Measurements from ENCODE around the gene CYTH4. TPM values are rescaled to one million over a fixed set of nuclear protein-coding genes. Genes with fewer than 3 reads are reported as not detected.

CYTH4 gene
- total and polyA plus RNA-seq, 2 experiments from 2014 or later = not detected

DNA sequence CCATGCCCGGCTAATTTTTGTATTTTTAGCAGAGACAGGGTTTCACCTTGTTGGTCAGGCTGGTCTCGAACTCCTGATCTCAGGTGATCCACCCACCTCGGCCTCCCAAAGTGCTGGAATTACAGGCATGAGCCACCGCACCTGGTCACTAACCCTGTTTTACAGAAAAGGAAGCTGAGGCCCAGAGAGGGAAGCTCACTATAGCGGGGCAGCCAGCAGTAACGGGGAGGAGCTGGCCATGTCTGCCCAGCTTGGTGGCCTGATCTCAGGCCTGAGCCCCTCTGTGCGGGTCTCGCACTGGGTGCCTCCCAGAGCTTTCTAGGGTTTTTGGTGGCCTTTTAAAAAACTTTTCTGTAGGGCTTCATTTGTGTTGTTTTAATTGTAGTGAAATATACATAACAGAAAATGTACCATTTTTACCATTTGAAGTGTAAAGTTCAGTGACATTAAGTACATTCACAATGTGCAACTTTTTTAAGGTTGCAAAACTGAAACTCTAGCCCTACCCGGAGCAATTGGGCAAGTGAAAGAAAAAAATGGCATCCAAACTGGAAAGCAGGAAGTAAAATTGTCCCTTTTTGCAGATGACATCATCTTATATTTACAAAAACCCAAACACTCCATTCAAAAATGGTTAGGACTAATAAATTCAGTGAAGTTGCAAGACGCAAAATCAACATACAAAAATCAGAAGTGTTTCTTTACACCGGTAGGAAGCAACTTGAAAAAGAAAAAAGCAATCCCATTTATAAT, 14.5 kb upstream of the CYTH4 start:
- Histone ChIP-seq H4K20me1 (replicated peaks; ENCODE audit: insufficient read depth) (no peaks in the 10 kb centered on the region; the same call in 1 of the 2 replicates), H3F3A (replicated peaks; ENCODE audit: low read depth) (no peaks in the 10 kb centered on the region), H3K9me2 (ENCODE audit: insufficient read depth) (no peaks in the 10 kb centered on the region), H3K4me1 (ENCODE audit: insufficient read depth) (no peaks in the 10 kb centered on the region), H3K79me2 (replicated peaks; ENCODE audit: insufficient read depth) (no peaks in the 10 kb centered on the region), H3K4me2 (no peak overlapping the region), H3K36me3 (ENCODE audit: insufficient read depth) (no peaks in the 10 kb centered on the region), H3K27me3 (ENCODE audit: insufficient read depth) (no peaks in the 10 kb centered on the region), H3K4me3 (no peak overlapping the region), H3K27ac (ENCODE audit: low read depth) (no peak overlapping the region), H2AFZ (peak overlapping the region; percentile 95)
- ATAC-seq = no peak
- peaks cover 23% of the 10 kb centered on the region for H3K9me3 Mint-ChIP-seq
- H3K27ac Mint-ChIP-seq = no peak overlapping the region
- peaks cover 3% of the 10 kb centered on the region for H3K4me1 Mint-ChIP-seq
- peaks cover 4% of the 10 kb centered on the region; the same call in 2 of the 3 replicates for H3K36me3 Mint-ChIP-seq (ENCODE audit: low read depth)
- no peak overlapping the region for H3K4me3 Mint-ChIP-seq
- TF ChIP-seq EZH2 (IDR thresholded peaks at IDR 0.05; ENCODE audit: low read depth, unreplicated experiment) (no peak), ZNF114 (CRISPR knock-in tag; IDR thresholded peaks at IDR 0.05) (no peak)
- TF ChIP-seq, protein P1, sequence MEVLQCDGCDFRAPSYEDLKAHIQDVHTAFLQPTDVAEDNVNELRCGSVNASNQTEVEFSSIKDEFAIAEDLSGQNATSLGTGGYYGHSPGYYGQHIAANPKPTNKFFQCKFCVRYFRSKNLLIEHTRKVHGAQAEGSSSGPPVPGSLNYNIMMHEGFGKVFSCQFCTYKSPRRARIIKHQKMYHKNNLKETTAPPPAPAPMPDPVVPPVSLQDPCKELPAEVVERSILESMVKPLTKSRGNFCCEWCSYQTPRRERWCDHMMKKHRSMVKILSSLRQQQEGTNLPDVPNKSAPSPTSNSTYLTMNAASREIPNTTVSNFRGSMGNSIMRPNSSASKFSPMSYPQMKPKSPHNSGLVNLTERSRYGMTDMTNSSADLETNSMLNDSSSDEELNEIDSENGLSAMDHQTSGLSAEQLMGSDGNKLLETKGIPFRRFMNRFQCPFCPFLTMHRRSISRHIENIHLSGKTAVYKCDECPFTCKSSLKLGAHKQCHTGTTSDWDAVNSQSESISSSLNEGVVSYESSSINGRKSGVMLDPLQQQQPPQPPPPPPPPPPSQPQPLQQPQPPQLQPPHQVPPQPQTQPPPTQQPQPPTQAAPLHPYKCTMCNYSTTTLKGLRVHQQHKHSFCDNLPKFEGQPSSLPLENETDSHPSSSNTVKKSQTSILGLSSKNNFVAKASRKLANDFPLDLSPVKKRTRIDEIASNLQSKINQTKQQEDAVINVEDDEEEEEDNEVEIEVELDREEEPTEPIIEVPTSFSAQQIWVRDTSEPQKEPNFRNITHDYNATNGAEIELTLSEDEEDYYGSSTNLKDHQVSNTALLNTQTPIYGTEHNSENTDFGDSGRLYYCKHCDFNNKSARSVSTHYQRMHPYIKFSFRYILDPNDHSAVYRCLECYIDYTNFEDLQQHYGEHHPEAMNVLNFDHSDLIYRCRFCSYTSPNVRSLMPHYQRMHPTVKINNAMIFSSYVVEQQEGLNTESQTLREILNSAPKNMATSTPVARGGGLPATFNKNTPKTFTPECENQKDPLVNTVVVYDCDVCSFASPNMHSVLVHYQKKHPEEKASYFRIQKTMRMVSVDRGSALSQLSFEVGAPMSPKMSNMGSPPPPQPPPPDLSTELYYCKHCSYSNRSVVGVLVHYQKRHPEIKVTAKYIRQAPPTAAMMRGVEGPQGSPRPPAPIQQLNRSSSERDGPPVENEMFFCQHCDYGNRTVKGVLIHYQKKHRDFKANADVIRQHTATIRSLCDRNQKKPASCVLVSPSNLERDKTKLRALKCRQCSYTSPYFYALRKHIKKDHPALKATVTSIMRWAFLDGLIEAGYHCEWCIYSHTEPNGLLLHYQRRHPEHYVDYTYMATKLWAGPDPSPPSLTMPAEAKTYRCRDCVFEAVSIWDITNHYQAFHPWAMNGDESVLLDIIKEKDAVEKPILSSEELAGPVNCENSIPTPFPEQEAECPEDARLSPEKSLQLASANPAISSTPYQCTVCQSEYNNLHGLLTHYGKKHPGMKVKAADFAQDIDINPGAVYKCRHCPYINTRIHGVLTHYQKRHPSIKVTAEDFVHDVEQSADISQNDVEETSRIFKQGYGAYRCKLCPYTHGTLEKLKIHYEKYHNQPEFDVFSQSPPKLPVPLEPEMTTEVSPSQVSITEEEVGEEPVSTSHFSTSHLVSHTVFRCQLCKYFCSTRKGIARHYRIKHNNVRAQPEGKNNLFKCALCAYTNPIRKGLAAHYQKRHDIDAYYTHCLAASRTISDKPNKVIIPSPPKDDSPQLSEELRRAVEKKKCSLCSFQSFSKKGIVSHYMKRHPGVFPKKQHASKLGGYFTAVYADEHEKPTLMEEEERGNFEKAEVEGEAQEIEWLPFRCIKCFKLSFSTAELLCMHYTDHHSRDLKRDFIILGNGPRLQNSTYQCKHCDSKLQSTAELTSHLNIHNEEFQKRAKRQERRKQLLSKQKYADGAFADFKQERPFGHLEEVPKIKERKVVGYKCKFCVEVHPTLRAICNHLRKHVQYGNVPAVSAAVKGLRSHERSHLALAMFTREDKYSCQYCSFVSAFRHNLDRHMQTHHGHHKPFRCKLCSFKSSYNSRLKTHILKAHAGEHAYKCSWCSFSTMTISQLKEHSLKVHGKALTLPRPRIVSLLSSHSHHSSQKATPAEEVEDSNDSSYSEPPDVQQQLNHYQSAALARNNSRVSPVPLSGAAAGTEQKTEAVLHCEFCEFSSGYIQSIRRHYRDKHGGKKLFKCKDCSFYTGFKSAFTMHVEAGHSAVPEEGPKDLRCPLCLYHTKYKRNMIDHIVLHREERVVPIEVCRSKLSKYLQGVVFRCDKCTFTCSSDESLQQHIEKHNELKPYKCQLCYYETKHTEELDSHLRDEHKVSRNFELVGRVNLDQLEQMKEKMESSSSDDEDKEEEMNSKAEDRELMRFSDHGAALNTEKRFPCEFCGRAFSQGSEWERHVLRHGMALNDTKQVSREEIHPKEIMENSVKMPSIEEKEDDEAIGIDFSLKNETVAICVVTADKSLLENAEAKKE (CRISPR knock-in tag; IDR thresholded peaks at IDR 0.05) = no peak
- H3K27me3 Mint-ChIP-seq (ENCODE audit: insufficient read depth, low read depth, poor library complexity) = peaks cover 10% of the 10 kb centered on the region
- DNase-seq (ENCODE audit: low spot score) = no peak

DNA sequence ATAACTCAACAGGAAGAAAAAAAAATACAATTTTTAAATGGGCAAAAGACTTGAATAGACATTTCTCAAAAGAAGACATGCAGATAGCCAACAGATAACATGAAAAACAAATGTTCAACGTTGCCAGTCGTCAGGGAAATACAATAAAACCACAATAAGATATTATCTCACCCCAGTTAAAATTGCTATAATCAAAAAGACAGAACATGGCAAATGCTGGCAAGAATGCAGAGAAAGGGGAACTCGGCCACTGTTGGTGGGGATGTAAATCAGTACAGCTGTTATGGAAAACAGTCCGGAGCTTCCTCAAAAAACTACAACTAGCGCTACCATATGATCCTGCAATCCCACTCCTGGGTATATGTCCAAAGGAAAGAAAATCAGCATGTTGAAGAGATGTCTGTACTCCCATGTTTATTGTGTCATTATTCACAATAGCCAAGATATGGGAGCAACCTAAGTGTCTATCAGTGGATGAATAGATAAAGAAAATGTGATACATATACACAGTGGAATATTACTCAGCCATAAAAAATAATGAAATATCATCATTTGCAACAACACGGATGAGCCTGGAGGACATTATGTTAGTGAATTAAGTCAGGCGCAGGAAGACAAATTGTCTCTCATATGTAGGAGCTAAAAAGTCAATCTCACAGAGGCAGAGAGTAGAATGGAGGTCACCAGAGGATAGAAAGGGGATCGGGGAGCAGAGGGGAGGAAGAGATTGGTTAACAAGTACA, 12.2 kb upstream of the CYTH4 start:
- H3K79me2 ChIP-seq (replicated peaks; ENCODE audit: insufficient read depth) = no peaks in the 10 kb centered on the region
- no peak overlapping the region for H3K4me3 Mint-ChIP-seq
- no peaks in the 10 kb centered on the region for H3K36me3 Mint-ChIP-seq (ENCODE audit: low read depth)
- H3F3A ChIP-seq (replicated peaks; ENCODE audit: low read depth) = no peaks in the 10 kb centered on the region
- H3K4me2 ChIP-seq = no peak overlapping the region
- H2AFZ ChIP-seq = no peak overlapping the region
- peaks cover 9% of the 10 kb centered on the region for H3K27me3 Mint-ChIP-seq (ENCODE audit: insufficient read depth, low read depth, poor library complexity)
- H3K27ac ChIP-seq (ENCODE audit: low read depth) = no peak overlapping the region
- no peaks in the 10 kb centered on the region for H3K4me1 ChIP-seq (ENCODE audit: insufficient read depth)
- DNase-seq (ENCODE audit: low spot score) (no peak), ATAC-seq (no peak)
- no peak overlapping the region for H3K4me3 ChIP-seq
- H4K20me1 ChIP-seq (replicated peaks; ENCODE audit: insufficient read depth) = no peaks in the 10 kb centered on the region; the same call in 1 of the 2 replicates
- no peaks in the 10 kb centered on the region for H3K27me3 ChIP-seq (ENCODE audit: insufficient read depth)
- H3K4me1 Mint-ChIP-seq = peaks cover 3% of the 10 kb centered on the region
- no peak overlapping the region for H3K27ac Mint-ChIP-seq
- H3K36me3 ChIP-seq (ENCODE audit: insufficient read depth) = no peaks in the 10 kb centered on the region
- peaks cover 4% of the 10 kb centered on the region; the same call in 1 of the 3 replicates for H3K9me3 Mint-ChIP-seq
- no peaks in the 10 kb centered on the region for H3K9me2 ChIP-seq (ENCODE audit: insufficient read depth)
- TF ChIP-seq, protein P2, sequence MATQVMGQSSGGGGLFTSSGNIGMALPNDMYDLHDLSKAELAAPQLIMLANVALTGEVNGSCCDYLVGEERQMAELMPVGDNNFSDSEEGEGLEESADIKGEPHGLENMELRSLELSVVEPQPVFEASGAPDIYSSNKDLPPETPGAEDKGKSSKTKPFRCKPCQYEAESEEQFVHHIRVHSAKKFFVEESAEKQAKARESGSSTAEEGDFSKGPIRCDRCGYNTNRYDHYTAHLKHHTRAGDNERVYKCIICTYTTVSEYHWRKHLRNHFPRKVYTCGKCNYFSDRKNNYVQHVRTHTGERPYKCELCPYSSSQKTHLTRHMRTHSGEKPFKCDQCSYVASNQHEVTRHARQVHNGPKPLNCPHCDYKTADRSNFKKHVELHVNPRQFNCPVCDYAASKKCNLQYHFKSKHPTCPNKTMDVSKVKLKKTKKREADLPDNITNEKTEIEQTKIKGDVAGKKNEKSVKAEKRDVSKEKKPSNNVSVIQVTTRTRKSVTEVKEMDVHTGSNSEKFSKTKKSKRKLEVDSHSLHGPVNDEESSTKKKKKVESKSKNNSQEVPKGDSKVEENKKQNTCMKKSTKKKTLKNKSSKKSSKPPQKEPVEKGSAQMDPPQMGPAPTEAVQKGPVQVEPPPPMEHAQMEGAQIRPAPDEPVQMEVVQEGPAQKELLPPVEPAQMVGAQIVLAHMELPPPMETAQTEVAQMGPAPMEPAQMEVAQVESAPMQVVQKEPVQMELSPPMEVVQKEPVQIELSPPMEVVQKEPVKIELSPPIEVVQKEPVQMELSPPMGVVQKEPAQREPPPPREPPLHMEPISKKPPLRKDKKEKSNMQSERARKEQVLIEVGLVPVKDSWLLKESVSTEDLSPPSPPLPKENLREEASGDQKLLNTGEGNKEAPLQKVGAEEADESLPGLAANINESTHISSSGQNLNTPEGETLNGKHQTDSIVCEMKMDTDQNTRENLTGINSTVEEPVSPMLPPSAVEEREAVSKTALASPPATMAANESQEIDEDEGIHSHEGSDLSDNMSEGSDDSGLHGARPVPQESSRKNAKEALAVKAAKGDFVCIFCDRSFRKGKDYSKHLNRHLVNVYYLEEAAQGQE (IDR thresholded peaks at IDR 0.05; ENCODE audit: unreplicated experiment) = no peak
- no peak for TF ChIP-seq POLR2AphosphoS5 (IDR thresholded peaks at IDR 0.05; ENCODE audit: low read depth)
- TF ChIP-seq, protein P3, sequence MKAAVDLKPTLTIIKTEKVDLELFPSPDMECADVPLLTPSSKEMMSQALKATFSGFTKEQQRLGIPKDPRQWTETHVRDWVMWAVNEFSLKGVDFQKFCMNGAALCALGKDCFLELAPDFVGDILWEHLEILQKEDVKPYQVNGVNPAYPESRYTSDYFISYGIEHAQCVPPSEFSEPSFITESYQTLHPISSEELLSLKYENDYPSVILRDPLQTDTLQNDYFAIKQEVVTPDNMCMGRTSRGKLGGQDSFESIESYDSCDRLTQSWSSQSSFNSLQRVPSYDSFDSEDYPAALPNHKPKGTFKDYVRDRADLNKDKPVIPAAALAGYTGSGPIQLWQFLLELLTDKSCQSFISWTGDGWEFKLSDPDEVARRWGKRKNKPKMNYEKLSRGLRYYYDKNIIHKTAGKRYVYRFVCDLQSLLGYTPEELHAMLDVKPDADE (IDR thresholded peaks at IDR 0.05) = no peak
- no peak for TF ChIP-seq JUNB (IDR thresholded peaks at IDR 0.05; ENCODE audit: unreplicated experiment)
- TF ChIP-seq ZNF331 (CRISPR knock-in tag; IDR thresholded peaks at IDR 0.05; ENCODE audit: low read depth) = no peak
- TF ChIP-seq CREB1 (CRISPR knock-in tag; IDR thresholded peaks at IDR 0.05; ENCODE audit: low read depth) = no peak
- no peak for TF ChIP-seq ZNF114 (CRISPR knock-in tag; IDR thresholded peaks at IDR 0.05)

Data from GM23338 (cell line).